Activated CD4-positive, CD25-positive, alpha-beta regulatory T cell treated with anti-CD3 and anti-CD28 coated beads, Interleukin-2, amount 50 U/mL, for 24 hours (primary cell): ENCODE measurements around the gene OR4C6.

Experiments
- ATAC-seq, 2 donors: fragments of 150-1000 bp; cut with Tn5 transposase; one replicate each; pipeline ENCODE4 v1.10.0; 2021; ENCODE audit warnings: mild to moderate bottlenecking in 1 of 2, moderate library complexity in 1 of 2

The OR4C6 gene

GRCh38 chr11:55661901-55662300 is at the start of gene OR4C6:
Gene OR4C6 (plus strand): TSS chr11:55662201. CDS start chr11:55665167, 2,966 bp downstream.
- ATAC-seq = no peak

- ATAC-seq = no peak
These were observed 37.5 kb upstream of the OR4C6 start for GRCh38 chr11:55624531-55624930.

- no peak for ATAC-seq
These were observed 27.2 kb upstream of the OR4C6 start, which contains the start of gene OR4P4 for GRCh38 chr11:55634813-55635212. Gene OR4P4 (plus strand): TSS chr11:55635113.

- no peak for ATAC-seq
These were observed 14.0 kb upstream of the OR4C6 start, which contains the start of gene OR4S2 for GRCh38 chr11:55648027-55648426. Gene OR4S2 (plus strand): TSS chr11:55648327. CDS start chr11:55650904, 2,577 bp downstream.

GRCh38 chr11:55652560-55652959 is 9.4 kb upstream of the OR4C6 start:
- ATAC-seq = no peak

GRCh38 chr11:55655096-55655495 is 6.9 kb upstream of the OR4C6 start:
- ATAC-seq = no peak

GRCh38 chr11:55658031-55658573 is 3.9 kb upstream of the OR4C6 start:
- no peak for ATAC-seq

- ATAC-seq = no peak
These were observed 3.4 kb upstream of the OR4C6 start for GRCh38 chr11:55658608-55659007.

- ATAC-seq = no peak
These were observed 7.4 kb downstream of the OR4C6 start for GRCh38 chr11:55669376-55669775.

GRCh38 chr11:55673860-55674259 is 11.9 kb downstream of the OR4C6 start:
- ATAC-seq = no peak

GRCh38 chr11:55697817-55698216 is 35.8 kb downstream of the OR4C6 start:
- ATAC-seq = no peak

- ATAC-seq = no peak
These were observed 39.4 kb downstream of the OR4C6 start for GRCh38 chr11:55701429-55701828.

GRCh38 chr11:55707029-55707428 is 45.0 kb downstream of the OR4C6 start:
- ATAC-seq = no peak

- ATAC-seq = no peak
These were observed 53.2 kb downstream of the OR4C6 start for GRCh38 chr11:55714982-55715888.
